ENCODE data around the gene KIAA0232.
"Not testable (repeated sequence)": the region's sequence is repeated elsewhere in the genome, so short reads cannot be mapped to it uniquely, and the experiment has no call there.

Gene KIAA0232

DNA sequence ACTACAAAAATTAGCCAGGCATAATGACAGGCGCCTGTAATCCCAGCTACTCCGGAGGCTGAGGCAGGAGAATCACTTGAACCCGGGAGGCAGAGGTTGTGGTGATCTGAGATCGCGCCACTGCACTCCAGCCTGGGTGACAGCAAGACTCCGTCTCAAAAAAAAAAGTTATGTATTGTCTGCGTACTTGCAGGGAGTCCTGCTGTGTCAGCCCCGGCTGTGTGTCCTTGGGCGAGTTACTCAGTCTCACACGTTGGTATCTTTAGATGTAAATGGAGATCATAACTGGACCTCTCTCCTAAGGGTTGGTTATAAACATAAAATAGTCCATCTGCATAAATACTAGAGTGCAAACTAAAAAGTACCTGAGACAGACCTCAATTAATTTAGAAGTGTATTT lies 104.4 kb downstream of the KIAA0232 start:
- no peak for DNase-seq

DNA sequence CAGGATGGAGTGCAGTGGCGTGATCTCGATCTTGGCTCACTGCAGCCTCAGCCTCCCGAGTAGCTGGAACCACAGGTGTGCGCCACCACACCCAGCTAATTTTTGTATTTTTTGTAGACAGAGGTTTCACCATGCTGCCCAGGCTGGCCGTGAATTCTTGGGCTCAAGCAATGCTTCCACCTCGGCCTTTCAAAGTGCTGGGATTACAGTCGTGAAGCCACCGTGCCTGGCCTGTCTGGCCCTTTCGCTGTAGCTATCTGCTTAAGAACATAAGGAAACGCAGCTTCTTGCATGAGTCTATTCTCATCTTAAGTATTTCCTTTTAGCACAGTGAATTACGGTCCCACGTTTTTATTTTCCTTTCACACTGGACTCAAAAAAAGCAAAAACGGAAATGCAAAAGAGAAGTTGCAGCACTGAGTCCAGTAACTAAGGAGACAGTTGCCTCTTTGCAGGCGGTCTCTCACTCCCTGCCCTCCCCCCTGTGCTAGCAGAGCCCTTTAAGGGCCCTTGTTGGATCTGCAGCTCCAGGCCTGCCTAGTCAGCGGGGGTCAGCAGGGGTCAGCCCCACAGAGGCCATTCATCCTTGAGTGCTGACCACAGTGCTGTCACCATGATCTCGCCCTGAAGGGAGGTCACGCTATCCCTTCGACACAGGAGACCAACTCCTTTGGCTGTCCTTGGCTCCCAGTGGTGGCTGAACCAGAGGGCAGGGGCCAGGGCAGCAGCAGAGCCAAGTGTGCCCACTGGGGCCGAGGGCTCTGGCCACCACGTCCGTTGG lies 105.3 kb downstream of the KIAA0232 start:
- no peak for DNase-seq

DNA sequence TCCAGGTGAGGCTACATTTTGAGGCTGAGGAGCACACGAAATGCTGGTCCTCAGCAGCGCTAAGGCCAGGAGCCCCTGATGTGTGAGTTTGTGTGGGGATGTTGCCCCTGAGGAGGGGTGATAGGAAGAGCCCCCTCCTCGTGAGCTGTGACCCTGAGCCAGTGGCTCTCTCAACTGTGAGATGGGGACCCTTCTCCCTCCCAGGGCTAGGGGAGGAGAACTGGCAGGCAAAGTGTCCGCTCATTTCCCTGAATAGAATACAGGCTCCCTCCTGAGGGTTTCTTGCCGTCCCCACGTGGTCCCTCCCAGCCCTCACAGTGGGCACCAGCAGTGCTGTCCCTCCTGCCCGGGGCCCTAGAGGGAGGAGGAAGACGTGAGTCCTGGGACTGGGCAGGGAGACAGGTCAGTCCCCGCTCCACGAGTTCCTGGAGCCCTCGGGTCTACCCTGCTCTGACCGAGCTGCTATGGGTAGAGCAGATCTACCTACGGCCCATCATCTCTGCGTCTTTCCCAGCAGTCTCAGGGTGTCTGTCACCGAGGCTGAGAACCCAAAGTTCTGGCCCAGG lies 106.1 kb downstream of the KIAA0232 start:
- no peak for DNase-seq

DNA sequence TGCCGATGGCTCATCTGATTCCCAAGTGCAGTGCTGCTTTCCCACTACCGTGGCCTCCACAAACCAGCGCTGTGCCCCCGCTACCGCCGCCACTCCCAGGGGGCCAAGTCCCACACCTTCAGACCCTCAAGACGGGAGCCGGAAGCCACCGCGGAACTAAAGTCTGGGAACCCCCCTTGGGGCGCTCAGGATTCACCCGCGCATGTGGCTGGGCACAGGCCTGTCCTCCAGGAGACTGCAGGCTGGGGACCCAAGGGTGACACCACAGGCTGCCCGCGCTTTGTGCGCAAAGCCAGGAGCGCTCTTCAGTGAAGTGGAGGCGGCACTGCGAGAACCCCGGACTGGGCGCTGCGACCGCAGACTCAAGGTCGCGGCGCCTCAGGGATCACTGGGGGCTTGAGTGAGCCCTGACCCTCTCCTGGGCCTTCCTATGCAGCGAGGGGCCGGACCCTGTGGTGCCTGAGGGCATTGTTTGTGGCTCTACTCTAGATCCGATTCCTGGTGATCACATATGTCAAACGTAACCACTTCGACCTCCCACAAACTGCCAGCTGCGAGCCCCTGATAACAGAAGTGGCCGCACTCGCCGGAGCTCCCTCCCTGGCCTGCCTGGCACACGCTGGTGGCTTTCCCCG lies 106.7 kb downstream of the KIAA0232 start:
- no peak for DNase-seq

DNA sequence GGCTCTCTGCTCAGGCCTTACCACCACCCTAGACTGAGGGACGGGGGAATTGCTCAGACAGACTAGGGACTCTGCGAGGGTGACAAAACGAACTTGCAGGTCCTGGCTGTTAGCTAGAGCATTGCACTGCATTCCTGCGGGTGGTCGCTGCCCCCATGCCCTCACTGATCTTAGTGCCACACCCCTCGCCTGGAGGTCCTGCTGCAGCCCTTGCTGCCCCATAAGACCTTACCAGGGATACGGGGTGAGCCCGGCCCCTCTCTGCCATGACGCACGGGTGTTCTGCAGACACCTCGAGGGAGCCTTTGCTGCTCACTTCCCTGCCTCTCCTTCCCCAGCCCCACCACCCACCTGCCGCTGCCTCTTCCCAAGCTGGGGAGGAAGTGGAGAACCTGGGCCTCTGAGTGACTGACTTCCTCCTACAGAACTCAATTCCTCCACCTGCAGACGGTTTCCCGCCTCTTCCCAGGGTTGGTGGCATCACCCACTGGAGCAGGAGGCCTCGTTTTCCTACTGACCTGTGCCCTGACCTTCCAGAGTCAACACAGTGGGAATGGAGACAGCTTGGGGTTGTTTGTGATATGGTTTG lies 107.3 kb downstream of the KIAA0232 start:
- no peak for DNase-seq

DNA sequence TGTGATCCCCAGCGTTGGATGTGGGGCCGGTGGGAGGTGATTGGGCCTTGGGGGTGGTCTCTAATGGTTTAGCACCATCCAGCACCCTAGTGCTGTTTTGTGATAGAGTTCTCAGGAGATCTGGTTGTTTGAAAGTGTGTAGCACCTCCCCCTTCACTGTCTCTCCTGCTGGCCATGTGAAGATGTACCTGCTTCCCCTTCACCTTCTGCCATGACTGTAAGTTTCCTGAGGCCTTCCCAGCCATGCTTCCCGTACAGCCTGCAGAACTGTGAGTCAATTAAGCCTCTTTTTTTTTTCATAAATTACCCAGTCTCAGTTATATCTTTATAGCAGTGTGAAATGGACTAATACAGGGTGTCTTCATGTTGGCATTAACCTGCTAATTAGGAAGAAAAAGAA lies 107.8 kb downstream of the KIAA0232 start:
- DNase-seq, result no peak

DNA sequence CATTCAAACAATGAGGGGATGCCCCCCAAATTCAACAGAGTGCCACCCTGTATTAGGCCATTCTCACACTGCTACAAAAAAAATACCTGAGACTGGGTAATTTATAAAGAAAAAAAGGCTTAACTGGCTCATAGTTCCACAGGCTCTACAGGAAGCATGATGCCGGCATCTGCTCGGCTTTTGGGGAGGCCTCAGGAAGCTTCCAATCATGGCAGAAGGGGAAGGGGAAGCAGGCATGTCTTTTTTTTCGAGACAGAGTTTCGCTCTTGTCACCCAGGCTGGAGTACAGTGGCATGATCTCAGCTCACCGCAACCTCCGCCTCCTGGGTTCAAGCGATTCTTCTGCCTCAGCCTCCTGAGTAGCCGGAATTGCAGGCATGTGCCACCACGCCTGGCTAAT lies 108.4 kb downstream of the KIAA0232 start:
- DNase-seq, result not testable (repeated sequence)

DNA sequence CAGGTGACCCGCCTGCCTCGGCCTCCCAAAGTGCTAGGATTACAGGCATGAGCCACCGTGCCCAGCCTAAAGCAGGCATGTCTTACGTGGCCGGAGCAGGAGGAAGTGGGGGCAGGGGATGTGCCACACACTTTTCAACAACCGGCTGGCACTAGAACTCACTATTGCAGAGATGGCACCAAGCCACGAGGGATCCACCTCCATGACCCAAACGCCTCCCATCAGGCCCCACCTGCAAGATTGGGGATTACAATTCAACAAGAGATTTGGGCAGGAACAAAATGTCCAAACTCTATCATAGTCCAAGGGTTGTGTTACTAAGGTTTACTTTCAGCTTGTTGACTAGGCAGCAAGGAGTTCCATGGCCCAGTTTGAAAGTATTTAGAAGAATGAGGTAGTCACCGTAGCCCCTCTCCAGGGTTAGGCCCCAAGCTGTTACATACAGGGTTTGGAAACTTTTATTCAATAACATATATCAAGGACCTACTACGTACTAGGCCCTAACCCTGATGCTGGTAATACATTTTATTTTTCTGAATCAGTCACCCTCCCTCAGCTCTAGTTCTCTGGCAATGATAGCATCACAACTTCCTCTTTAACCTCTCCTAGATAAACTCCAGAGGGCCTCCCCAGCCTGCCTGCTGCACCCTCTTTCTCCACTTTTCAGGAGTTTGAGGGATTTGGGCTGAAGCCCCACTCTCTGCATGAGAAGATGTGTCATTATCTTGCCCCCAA lies 109.1 kb downstream of the KIAA0232 start:
- DNase-seq, result no peak

DNA sequence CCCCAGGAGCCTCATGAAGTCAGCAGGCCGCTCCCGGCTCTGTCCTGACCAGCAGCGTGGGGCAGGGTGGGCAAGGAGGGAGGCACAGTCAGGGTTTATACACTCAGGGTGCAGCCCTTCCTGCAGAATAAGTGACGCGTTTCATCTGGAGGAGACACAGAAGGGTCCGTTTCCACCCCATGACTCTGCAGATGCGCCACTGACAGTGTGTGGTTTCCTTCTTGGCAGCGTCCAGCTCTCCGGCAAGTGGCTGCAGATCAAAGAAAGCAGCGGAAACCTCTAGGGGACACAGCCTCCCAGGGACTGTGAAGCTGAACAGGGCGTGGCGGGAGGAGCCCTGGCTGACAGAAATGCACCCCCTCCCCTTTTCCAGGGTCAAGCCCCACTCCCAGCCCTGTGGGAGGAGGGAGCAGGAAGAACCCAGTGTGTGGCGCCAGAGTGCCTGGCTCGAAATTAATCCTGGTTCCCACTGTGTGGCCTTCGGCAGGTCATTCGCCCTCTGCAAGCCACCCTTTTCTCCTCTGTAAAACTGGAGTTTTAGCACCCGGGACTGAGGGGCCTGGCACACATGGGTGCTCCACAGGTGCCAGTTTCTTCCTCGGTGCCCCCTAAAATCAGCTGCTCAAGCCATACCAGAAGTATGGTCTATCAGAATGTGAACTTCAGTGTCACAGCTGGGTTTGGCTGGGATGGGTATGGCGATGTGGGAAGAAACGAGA lies 109.8 kb downstream of the KIAA0232 start:
- peak; percentile 72 for DNase-seq

DNA sequence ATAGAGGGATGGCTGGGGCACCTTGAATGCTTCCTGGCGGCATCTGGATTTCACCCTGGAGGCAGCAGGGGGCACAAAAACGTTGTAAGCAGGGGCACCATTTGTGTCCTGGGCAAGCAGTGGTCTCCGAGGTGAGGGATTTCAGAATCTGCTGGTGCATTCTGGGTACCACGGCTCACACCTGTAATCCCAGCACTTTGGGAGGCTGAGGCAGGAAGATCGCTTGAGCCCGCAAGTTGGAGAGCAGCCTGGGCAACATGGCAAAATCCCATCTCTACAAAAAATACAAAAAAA lies 110.3 kb downstream of the KIAA0232 start:
- no peak for DNase-seq

DNA sequence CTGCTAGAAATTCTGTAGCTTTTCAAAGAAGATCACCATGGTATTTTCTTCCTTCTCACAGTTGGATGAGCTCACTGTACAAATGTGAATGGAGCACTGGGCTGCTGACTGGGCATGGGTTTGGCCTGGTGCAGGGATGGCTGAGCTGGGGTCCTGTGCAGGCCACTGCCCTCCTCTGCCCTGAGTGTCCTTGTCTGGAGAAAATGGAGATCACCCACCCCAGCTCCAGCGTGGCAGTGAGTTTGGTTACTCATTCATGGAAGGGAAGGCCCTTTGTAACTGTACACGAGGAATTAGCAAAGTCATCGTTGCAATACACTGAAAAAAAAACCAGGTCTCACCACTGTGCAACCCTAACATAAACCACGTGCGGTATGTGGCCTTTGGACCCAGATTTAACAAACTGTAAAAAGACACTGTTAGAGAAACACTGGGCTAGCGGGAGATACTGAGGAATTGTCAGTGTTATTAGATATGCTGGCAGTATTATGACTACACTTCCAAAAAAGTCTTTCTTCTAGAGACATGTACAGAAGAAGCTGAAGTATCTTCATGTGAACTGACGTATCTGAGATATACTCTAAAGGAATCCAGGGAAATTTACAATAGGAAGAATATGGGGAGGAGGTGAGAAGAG lies 111.0 kb downstream of the KIAA0232 start:
- DNase-seq, result no peak

DNA sequence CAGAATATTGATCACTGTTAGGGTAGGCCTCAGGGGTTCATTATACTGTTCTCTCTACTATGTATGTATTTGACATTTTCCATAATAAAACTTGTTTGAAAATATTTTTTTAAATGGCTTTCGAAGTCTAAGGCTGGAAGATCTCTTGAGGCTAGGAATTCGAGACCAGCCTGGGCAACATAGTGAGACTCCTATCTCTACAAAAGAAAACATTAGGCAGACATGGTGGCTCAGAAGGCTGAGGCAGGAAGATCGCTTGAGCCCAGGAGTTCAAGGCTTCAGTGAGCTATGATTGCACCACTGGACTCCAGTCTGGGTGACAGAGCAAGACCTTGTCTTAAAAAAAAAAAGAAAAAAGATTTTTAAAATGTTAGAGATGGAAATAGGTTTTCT lies 111.6 kb downstream of the KIAA0232 start:
- DNase-seq, result no peak

DNA sequence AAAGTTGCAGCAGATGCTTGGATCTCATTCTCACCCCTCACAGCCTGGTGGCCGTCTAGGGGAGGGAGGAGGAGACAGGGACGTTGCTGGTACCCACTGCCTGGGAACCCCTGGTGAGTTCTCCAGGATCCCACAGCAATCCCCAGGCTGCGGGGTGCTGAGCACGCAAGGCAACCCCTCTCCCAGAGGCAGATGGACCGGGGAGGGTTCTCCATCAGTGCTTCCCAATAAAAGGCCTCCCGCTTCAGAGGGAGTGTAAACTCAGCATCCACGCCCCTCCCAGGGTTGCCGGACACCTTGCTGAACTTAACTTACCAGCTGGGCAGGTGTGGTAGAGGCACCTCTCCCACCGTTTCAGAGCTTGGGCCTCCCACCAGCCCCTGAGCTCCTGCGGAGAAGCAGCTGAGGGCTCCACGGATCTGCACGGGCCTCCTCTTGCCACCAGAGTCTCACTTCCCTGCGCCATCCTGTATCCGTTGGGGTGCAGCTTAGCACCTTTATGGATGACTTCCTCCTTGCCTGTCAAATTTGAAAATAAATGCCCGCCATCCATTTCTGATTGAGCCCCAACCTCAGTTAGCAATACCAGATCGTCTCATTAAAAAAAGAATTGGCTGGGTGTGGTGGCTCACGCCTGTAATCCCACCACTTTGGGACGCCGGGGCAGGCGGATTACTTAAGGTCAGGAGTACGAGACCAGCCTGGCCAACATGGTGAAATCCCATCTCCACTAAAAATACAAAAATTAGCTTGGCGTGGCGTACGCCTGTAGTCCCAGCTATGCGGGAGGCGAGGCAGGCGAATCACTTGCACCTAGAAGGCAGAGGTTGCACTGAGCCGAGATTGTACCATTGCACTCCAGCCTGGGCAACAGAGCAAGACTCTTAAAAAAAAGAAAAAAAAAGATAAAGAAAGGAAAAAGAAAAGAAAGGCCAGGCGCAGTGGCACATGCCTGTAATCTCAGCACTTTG lies 112.3 kb downstream of the KIAA0232 start:
- DNase-seq, result no peak

DNA sequence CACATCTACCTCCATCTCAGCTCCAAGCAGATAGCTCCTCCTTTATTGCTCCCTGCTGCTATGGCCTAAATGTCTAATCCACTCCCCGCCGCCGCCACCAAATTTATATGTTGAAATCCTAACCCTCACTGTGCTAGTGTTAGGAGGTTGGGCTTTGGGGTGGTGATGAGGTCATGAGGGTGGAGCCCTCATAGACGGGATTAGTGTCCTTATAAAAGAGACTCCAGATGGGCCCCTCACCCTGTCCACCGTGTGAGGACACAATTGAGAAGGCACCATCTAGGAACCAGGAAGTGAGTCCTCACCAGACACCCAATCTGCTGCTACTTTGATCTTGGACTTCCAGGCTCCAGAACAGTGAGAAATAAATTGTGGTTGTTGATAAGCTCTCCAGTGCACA lies 113.5 kb downstream of the KIAA0232 start:
- no peak for DNase-seq

DNA sequence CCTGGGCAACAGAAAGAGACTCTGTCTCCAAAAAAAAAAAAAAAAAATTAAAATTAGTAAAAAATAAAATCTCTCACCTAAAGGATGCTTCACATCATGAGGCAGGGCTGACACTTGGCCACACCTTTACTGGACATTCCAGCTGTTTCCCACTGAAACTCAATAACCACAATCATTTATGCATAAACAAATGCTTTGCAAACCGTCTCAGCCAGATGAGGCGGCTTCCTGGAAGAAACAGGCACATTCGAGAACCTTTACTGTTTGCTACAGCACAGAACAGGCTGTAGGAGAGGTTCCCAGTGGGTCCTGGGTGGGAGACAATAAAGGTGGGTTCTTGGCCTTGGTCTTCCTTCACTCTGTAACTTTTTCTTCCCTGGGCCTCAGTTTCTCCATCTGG lies 116.2 kb downstream of the KIAA0232 start:
- no peak for DNase-seq

DNA sequence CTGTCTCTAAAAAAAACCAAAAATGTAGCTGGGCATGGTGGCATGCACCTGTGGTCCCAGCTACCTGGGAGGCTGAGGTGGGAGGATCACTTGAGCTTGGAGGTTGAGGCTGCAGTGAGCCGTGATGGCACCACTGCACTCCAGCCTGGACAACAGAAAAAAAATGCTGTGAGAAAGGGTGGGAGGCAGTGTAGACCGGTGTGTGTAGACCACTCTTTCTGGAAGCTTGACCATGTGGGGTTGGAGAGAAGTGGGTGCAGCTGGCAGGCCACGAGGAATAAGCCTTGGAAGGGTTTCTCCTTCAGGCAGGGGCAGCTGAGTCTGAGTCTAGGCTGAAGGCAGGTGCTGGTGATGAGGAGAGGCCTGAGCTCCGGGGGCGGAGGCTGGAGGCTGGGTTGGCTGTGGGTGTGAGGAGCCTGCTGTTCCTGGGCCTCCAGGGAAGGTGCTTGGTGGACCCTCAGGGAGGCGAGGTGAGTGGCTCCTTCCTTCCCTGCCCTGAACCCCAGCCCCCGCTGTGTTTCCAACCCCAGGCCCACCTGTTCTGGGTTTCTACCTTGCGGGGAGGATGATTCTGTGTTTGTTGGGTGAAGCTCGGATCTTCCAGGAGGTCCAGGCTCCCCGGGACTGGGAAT lies 117.8 kb downstream of the KIAA0232 start:
- DNase-seq, result no peak

DNA sequence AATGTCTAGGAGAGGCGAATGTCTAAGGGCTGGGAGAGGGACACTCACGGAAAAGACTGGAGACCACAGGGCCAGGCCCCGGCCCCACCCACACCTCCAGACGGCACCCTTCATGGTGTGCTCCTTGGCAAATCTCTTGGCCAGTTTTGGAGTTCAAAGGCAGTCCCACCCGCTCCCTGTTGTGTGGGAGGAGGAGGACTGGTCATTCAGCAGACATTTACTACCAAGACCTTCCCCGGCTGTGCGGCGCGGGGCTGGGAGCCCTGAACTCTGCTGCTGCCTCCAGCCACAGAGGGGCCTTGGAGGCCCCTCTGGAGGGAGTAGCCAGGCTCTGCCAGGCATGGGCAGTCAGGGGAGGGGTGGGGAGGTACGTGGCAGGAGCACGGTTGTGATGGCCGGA lies 118.4 kb downstream of the KIAA0232 start:
- no peak for DNase-seq

DNA sequence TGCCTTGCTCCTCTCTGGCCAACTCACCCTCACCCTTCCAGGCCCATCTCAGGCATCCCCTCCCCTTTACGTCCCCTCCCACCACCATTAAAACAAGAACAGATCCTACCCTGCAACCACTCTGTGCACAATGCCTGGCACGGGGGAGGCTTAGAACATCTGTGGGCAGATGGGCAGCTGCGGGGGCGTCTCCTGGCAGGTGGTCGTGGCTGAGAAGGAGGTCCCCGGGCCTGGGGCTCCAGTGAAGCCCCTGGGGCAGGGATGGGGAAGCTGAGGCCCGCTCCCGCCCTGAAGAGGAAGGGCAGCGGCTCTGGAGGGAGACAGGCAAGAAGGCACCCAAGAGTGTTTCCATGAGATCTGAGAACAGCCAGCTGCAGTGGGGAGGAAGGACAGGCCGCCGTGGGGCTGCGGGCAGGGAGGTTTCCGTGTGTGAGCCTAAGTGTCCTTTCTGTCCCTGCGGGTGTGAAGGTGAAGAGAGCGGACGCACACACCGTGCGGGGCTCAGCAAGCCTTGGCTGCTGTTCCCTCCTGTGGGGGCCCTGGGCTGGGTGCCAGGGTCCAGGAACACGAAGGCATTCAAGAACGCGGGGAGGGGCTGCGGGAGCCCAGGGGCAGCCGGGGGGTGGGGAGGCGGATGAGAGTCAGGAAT lies 119.3 kb downstream of the KIAA0232 start:
- DNase-seq, result no peak

DNA sequence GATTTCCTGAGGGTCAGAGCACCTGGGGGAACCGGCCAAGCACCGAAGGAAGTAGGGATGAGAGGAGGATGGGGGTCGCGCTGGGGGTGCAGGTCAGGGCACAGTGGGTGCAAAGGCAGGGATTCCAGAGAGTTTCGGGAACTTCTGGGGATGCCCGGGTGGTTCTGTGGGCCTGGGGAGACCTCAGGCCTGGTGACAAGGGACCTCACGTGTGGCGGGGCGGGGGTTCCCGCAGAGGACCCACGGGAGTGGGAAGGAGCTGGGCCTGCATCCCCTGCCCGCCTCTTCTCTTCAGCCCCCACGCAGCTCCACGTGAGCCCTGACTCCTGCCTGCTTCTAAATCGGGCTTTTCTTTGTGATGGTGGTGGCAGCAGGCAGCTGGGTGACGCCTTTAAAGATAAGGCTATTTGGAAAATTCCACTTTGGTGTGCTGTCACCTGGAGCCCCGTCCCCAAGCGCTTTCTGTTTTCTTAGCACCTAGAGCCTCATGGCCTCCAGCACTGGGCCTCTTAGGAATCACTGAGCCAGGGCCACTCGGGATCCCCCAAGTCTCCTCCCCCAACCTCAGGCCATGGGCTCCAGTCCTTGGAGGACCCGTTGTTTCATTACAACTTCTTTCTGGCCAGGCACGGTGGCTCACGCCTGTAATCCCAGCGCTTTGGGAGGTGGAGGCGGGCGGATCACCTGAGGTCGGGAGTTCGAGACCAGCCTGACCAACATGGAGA lies 120.0 kb downstream of the KIAA0232 start:
- no peak for DNase-seq
